Neuron (in vitro differentiated cells): Measurements from ENCODE around the gene AGBL4.

ENCODE experiments used
- H2AFZ ChIP-seq: one replicate; pipeline ENCODE4 v1.6.1; 2013; ENCODE audit warnings: low read depth, mild to moderate bottlenecking, inconsistent platforms, low read length, moderate library complexity
- H3K27me3 ChIP-seq: one replicate; pipeline ENCODE4 v1.6.1; 2013; ENCODE audit warnings: low read length; ENCODE audit not compliant: insufficient read depth
- H3K36me3 ChIP-seq: one replicate; pipeline ENCODE4 v1.6.1; 2013; ENCODE audit warnings: low read length; ENCODE audit not compliant: insufficient read depth
- H3K4me1 ChIP-seq: one replicate; pipeline ENCODE4 v1.6.1; 2013; ENCODE audit warnings: low read length; ENCODE audit not compliant: insufficient read depth
- H3K4me3 ChIP-seq: 2 replicates; pipeline ENCODE4 v1.5.1; 2013; ENCODE audit warnings: mild to moderate bottlenecking, low read length, moderate library complexity
- H3K9me3 ChIP-seq: one replicate; pipeline ENCODE4 v1.6.1; 2013; ENCODE audit warnings: low read length

AGBL4 gene

GRCh38 chr1:49630156-49630555, 393.6 kb downstream of the AGBL4 start:
- Histone ChIP-seq H3K4me1 (no peaks in the 10 kb centered on the region), H3K4me3 (no peak overlapping the region), H3K36me3 (no peaks in the 10 kb centered on the region), H3K27me3 (no peaks in the 10 kb centered on the region), H2AFZ (no peak overlapping the region), H3K9me3 (no peaks in the 10 kb centered on the region)

- H3K4me1 ChIP-seq: no peaks in the 10 kb centered on the region
- H3K27me3 ChIP-seq: no peaks in the 10 kb centered on the region
- H2AFZ ChIP-seq: no peak overlapping the region
- H3K36me3 ChIP-seq: no peaks in the 10 kb centered on the region
- no peaks in the 10 kb centered on the region for H3K9me3 ChIP-seq
- H3K4me3 ChIP-seq: no peak overlapping the region
These were observed 396.0 kb downstream of the AGBL4 start for GRCh38 chr1:49627781-49628180.

- no peak overlapping the region for H2AFZ ChIP-seq
- H3K9me3 ChIP-seq: no peaks in the 10 kb centered on the region
- H3K4me3 ChIP-seq: no peak overlapping the region
- no peaks in the 10 kb centered on the region for H3K4me1 ChIP-seq
- no peaks in the 10 kb centered on the region for H3K27me3 ChIP-seq
- H3K36me3 ChIP-seq: no peaks in the 10 kb centered on the region
These were observed 397.3 kb downstream of the AGBL4 start for GRCh38 chr1:49626472-49626871.

GRCh38 chr1:49622877-49623276, 400.9 kb downstream of the AGBL4 start:
- no peaks in the 10 kb centered on the region for H3K4me1 ChIP-seq
- no peaks in the 10 kb centered on the region for H3K9me3 ChIP-seq
- H2AFZ ChIP-seq: no peak overlapping the region
- H3K27me3 ChIP-seq: no peaks in the 10 kb centered on the region
- H3K36me3 ChIP-seq: no peaks in the 10 kb centered on the region
- H3K4me3 ChIP-seq: no peak overlapping the region

GRCh38 chr1:49606082-49606481, 417.7 kb downstream of the AGBL4 start:
- Histone ChIP-seq H3K4me1 (no peaks in the 10 kb centered on the region), H3K4me3 (no peak overlapping the region), H3K27me3 (no peaks in the 10 kb centered on the region), H3K9me3 (no peaks in the 10 kb centered on the region), H2AFZ (no peak overlapping the region), H3K36me3 (no peaks in the 10 kb centered on the region)

GRCh38 chr1:49597436-49597835, 426.3 kb downstream of the AGBL4 start:
- Histone ChIP-seq H3K36me3 (no peaks in the 10 kb centered on the region), H3K27me3 (no peaks in the 10 kb centered on the region), H3K4me3 (no peak overlapping the region), H2AFZ (no peak overlapping the region), H3K4me1 (no peaks in the 10 kb centered on the region), H3K9me3 (no peaks in the 10 kb centered on the region)

GRCh38 chr1:49576327-49576901, 447.3 kb downstream of the AGBL4 start:
- H3K9me3 ChIP-seq: no peaks in the 10 kb centered on the region
- H2AFZ ChIP-seq: no peak overlapping the region

GRCh38 chr1:49556676-49557234, 467.0 kb downstream of the AGBL4 start:
- H3K27me3 ChIP-seq: no peaks in the 10 kb centered on the region
- H3K4me1 ChIP-seq: no peaks in the 10 kb centered on the region
- H3K9me3 ChIP-seq: no peaks in the 10 kb centered on the region
- no peaks in the 10 kb centered on the region for H3K36me3 ChIP-seq
- no peak overlapping the region for H3K4me3 ChIP-seq
- H2AFZ ChIP-seq: no peak overlapping the region

More at GRCh38 chr1:49576327-49576901, 447.3 kb downstream of the AGBL4 start:
- no peak overlapping the region for H3K4me3 ChIP-seq
- H3K27me3 ChIP-seq: no peaks in the 10 kb centered on the region
- H3K4me1 ChIP-seq: no peaks in the 10 kb centered on the region
- H3K36me3 ChIP-seq: no peaks in the 10 kb centered on the region

GRCh38 chr1:49552101-49552500, 471.7 kb downstream of the AGBL4 start:
- Histone ChIP-seq H3K4me1 (no peaks in the 10 kb centered on the region), H3K4me3 (no peak overlapping the region), H3K36me3 (no peaks in the 10 kb centered on the region), H3K9me3 (no peaks in the 10 kb centered on the region), H2AFZ (no peak overlapping the region), H3K27me3 (no peaks in the 10 kb centered on the region)

GRCh38 chr1:49544615-49545014, 479.1 kb downstream of the AGBL4 start:
- no peaks in the 10 kb centered on the region for H3K9me3 ChIP-seq
- no peaks in the 10 kb centered on the region for H3K4me1 ChIP-seq
- H2AFZ ChIP-seq: no peak overlapping the region
- H3K4me3 ChIP-seq: no peak overlapping the region
- no peaks in the 10 kb centered on the region for H3K27me3 ChIP-seq
- H3K36me3 ChIP-seq: no peaks in the 10 kb centered on the region

- Histone ChIP-seq H3K4me1 (no peaks in the 10 kb centered on the region), H3K27me3 (no peaks in the 10 kb centered on the region), H2AFZ (no peak overlapping the region), H3K4me3 (no peak overlapping the region), H3K36me3 (no peaks in the 10 kb centered on the region), H3K9me3 (no peaks in the 10 kb centered on the region)
These were observed 482.5 kb downstream of the AGBL4 start for GRCh38 chr1:49541096-49541752.

GRCh38 chr1:49527606-49528305, 496.0 kb downstream of the AGBL4 start:
- Histone ChIP-seq H2AFZ (no peak overlapping the region), H3K4me1 (no peaks in the 10 kb centered on the region), H3K36me3 (no peaks in the 10 kb centered on the region), H3K27me3 (no peaks in the 10 kb centered on the region), H3K4me3 (no peak overlapping the region), H3K9me3 (no peaks in the 10 kb centered on the region)

- H3K36me3 ChIP-seq: no peaks in the 10 kb centered on the region
- no peaks in the 10 kb centered on the region for H3K4me1 ChIP-seq
- H3K4me3 ChIP-seq: no peak overlapping the region
- H3K9me3 ChIP-seq: no peaks in the 10 kb centered on the region
- H3K27me3 ChIP-seq: no peaks in the 10 kb centered on the region
- no peak overlapping the region for H2AFZ ChIP-seq
These were observed 497.1 kb downstream of the AGBL4 start for GRCh38 chr1:49526672-49527071.
